ENCODE measurements around the gene KDM3A. TPM values are rescaled to one million over a fixed set of nuclear protein-coding genes. Genes with fewer than 3 reads are reported as not detected.

The KDM3A gene, protein sequence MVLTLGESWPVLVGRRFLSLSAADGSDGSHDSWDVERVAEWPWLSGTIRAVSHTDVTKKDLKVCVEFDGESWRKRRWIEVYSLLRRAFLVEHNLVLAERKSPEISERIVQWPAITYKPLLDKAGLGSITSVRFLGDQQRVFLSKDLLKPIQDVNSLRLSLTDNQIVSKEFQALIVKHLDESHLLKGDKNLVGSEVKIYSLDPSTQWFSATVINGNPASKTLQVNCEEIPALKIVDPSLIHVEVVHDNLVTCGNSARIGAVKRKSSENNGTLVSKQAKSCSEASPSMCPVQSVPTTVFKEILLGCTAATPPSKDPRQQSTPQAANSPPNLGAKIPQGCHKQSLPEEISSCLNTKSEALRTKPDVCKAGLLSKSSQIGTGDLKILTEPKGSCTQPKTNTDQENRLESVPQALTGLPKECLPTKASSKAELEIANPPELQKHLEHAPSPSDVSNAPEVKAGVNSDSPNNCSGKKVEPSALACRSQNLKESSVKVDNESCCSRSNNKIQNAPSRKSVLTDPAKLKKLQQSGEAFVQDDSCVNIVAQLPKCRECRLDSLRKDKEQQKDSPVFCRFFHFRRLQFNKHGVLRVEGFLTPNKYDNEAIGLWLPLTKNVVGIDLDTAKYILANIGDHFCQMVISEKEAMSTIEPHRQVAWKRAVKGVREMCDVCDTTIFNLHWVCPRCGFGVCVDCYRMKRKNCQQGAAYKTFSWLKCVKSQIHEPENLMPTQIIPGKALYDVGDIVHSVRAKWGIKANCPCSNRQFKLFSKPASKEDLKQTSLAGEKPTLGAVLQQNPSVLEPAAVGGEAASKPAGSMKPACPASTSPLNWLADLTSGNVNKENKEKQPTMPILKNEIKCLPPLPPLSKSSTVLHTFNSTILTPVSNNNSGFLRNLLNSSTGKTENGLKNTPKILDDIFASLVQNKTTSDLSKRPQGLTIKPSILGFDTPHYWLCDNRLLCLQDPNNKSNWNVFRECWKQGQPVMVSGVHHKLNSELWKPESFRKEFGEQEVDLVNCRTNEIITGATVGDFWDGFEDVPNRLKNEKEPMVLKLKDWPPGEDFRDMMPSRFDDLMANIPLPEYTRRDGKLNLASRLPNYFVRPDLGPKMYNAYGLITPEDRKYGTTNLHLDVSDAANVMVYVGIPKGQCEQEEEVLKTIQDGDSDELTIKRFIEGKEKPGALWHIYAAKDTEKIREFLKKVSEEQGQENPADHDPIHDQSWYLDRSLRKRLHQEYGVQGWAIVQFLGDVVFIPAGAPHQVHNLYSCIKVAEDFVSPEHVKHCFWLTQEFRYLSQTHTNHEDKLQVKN (N-terminal part only)
- 19.9 to 27.4 TPM (median 25.0 TPM) in 5 replicates for total RNA-seq (2022; extraction: Qiagen RNA extraction)

DNA sequence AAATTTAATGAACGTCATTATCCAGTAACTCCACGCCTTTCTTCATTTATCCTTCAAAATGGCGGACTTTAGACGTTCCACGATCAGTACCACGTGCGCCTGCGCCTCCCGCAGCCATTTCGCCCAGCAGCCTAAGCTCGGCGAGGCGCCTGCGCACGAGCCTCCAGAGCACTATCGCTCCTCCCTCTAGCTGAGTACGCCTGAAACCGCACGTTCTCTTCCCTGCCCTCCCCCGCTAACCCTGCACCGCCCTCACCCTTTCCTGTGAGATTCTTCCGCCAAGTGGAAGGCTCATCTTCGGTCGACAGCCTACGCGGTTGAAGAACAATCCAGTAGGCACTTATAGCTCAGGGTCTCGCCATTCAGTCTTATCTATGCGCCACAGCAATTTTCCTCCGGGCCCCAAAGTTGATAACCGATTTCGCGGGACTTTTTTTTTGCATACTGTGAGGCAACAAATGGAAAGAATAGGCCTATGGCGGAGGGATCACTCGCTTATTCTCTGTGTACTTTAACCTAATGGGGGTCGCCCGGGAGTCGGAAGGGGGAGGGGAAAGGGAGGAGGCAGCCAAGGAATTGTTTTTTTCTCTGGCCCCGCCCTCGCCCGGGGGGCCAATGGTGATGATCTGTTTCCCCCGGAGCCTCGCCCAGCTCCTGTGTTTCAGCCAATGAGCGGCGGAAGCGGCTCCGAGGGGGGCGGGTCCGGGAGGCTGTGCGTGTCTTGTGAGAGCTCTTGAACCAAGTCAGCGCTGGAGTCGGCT, at the start of gene KDM3A:
Gene KDM3A, plus strand, starts transcription at position 741 of the 761 bp plus-strand sequence. CDS start 677 bp downstream, outside the sequence.

Other genes starting within 250 kb of the KDM3A start
- 103 to 119 TPM (median 109 TPM) in 5 replicates for gene IMMT, start 245.9 kb upstream of the KDM3A start, total RNA-seq (2022; extraction: Qiagen RNA extraction)
- gene MRPL35, start 241.9 kb upstream of the KDM3A start, total RNA-seq (2022; extraction: Qiagen RNA extraction), result 62.7 to 101 TPM (median 70.9 TPM) in 5 replicates
- 0.88 to 1.3 TPM (median 1.2 TPM) in 5 replicates for gene REEP1, start 103.7 kb upstream of the KDM3A start, total RNA-seq (2022; extraction: Qiagen RNA extraction)
- 120 to 135 TPM (median 128 TPM) in 5 replicates for gene CHMP3, start 122.1 kb downstream of the KDM3A start, total RNA-seq (2022; extraction: Qiagen RNA extraction)
- 56.1 to 66.4 TPM (median 60.4 TPM) in 5 replicates for gene RNF103, start 182.5 kb downstream of the KDM3A start, total RNA-seq (2022; extraction: Qiagen RNA extraction)

Data from A549 treated with Mapracorat at 1 μM for 4 hours (cell line).